Measurements from ENCODE around the gene DNAAF1.

The DNAAF1 gene

DNA sequence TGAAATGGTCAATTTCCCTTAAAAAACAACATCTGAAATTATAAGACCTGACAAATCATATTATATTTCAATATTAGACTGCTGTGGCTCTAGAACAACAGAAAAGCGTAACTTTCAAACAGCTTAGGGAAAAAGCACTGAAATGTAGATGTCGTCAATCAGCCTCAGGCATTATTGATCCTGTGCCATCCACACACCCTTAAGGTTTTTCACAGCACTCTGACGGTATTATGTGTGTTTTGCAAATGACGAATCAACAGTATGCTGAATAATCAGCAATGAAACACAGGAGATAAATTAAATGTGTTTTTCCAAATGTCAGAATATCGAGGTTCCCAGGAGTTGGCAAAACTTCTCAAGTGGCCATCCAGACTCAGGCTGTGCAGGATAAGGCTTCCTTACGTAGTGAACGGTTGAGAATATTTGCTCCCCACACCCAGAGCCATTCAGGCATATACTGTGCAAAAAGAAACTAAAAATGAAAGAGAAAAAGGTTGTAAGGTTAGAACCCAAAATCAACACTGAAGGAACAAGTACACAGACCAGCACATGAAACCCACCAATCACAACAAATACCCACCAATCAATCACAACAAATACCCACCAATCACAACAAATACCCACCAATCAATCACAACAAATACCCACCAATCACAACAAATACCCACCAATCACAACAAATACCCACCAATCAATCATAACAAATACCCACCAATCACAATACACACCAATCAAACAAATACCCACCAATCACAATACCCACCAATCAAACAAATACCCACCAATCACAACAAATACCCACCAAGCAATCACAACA is 20.6 kb upstream of the DNAAF1 start:
- DNase-seq = no peak

GRCh38 chr16:84131117-84131516 is 14.0 kb upstream of the DNAAF1 start:
- DNase-seq = no peak

- DNase-seq = no peak
Observed at GRCh38 chr16:84132527-84133285, 12.4 kb upstream of the DNAAF1 start.

- no peak for DNase-seq
Observed at GRCh38 chr16:84136331-84137125, 8.6 kb upstream of the DNAAF1 start.

DNA sequence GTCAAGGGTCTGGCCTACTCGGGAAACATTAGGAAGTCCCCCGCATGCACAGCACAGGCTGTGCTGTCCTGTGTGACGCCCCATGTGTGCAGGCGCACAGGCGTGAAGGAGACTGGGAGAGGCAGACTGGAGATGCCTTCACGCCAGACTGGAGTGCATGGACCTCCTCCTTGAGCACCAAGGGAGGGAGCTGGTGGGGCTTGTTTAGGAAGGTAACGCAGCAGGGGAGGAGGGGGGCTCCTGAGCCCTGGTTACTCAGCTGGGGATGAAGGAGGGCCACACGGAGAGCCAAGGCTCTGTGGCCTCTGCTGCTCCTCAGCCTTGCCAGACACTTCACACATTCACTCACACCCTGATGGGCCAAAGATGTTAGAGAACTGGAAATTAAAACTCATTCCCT is 7.8 kb upstream of the DNAAF1 start:
- no peak for DNase-seq

- no peak for DNase-seq
Observed at GRCh38 chr16:84137769-84138357, 7.2 kb upstream of the DNAAF1 start.

DNA sequence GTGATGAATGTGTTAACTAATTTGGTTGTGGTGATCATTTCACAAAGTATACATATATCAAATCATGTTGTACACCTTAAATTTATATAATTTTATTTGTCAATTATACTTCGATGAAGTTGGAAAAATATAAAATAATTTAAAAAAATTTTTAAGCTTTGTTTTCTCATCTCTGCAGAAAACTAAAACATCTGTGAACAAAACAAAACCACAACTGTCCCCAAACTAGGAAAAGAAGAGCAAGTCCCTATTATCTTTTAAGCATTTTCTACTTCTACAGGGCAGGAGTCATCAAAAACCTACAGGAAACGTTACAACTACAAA is 6.6 kb upstream of the DNAAF1 start:
- DNase-seq = no peak

- no peak for DNase-seq
Observed at GRCh38 chr16:84138824-84139627, 6.1 kb upstream of the DNAAF1 start.

GRCh38 chr16:84139628-84140258 is 5.4 kb upstream of the DNAAF1 start:
- no peak for DNase-seq

DNA sequence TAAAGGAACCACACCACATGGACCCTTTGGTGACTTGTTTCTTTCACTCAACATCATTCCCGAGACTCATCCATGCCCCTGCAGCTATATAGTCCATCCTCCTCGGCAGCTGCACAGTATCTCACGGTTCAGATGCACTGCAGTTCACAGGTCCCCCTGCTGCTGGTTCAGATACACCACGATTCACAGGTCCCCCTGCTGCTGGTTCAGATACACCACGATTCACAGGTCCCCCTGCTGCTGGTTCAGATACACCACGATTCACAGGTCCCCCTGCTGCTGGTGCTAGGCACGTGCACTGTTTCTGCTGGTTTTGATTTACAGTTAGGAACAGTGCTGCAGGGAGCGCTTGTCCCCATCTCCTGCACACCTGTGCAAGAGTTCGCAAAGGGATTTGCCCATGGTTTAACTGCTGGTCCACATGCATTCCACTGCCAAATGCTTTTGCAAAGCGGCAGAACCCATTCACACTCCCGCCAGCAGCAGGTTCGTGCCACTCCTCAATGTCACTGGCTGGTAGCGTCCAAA is 3.9 kb upstream of the DNAAF1 start:
- no peak for DNase-seq

DNA sequence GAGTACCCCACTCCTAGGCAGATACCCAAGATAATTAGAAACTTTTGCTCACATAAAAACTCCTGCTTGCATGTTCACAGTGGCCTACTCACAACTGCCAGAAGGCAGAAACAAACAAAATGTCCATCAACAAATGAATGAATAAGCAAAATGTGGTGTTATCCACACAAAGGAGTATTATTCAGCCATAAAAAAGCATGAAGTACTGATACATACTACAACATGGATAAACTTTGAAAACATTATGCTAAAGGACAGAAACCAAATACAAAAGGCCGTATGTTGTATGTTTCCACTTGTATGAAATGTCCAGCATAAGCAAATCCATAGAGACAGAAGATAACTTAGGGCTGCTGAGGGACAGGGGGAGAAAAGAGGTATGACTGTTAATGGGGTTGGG is 2.0 kb upstream of the DNAAF1 start:
- DNase-seq = no peak

DNA sequence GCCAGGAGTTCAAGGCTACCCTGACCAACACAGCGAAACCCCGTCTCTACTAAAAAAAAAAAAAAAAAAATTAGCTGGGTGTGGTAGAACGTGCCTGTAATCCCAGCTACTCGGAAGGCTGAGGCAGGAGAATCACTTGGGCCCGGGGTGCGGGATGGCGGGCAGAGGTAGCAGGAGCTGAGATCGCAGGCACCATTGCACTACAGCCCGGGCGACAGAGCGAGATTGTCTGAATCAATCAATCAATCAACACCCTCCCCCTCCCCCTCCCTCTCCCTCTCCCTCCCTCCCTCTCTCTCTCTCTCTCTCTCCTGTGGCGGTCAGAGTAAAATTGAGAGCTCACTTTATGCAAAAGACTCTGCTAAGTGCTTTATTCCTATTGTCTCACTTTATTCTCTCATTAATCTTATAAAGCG is 1.3 kb upstream of the DNAAF1 start:
- DNase-seq = no peak

GRCh38 chr16:84144209-84144858 is 774 bp upstream of the DNAAF1 start:
- no peak for DNase-seq

GRCh38 chr16:84150926-84151325 is 5.8 kb downstream of the DNAAF1 start:
- no peak for DNase-seq

DNA sequence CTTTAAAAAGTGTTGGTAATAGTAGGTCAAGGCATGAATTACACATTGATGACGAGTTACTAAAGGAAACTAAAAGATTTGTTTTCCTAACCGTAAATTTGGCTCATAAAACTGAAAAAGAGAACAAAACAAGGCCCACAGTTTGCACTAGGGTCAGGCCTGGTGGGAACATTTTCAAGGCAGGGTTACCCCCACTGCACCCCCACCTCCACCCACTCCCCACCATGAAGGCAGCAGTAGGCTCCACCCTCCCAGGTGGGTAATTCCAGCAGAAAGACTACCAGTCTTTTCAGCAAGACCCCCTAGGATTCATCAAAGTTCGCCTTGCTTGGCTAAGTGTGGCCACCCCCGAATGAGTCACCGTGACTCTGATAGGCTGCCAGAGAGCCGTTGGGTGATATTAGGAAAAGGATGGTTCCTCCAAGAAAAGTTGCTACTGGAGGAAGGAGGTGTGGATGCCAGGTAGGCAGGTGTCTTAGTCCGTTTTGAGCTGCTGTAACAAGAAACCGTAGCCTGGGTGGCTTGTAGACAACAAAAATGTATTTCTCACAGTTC is 8.6 kb downstream of the DNAAF1 start:
- DNase-seq = no peak

DNA sequence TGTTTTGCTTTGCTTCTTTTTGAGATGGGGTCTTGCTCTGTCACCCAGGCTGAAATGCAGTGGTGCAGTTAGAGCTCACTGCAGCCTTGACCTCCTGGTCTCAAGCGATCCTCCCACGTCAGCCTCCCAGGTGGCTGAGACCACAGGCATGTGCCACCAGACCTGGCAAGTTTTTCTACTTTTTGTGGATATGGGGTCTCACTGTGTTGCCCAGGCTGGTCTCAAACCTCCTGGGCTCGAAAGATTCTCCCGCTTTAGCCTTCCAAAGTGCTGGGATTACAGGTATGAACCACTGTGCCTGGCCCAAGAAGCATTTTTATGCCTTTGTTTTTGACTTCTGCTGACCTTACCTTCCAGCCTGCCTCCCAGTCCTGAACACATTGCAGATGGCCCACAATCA is 10.1 kb downstream of the DNAAF1 start:
- no peak for DNase-seq

- no peak for DNase-seq
Observed at GRCh38 chr16:84155771-84156170, 10.7 kb downstream of the DNAAF1 start.

DNA sequence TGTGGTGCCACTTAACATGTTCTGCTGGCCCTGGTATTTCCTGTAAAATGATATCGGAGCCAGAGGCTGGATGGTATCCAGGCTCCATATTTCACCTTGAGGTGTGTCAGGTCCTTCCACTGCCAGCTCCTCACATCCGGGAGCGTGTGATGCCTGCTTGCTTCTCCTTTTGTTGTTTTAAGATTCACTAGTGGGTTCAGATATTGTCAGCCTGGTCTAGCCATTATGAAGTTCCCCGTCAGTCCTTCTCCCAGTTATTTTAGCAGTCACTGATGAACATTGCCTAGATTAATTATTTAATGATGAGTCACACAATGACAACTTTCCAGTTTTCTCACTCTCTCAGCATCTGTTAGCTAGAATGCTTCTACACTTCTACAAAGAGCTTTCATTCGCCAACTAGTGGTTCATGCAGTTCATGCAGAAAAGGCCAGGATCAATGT is 11.3 kb downstream of the DNAAF1 start:
- DNase-seq = no peak

- DNase-seq = no peak
Observed at GRCh38 chr16:84159007-84159406, 13.9 kb downstream of the DNAAF1 start.

GRCh38 chr16:84159800-84160199 is 14.7 kb downstream of the DNAAF1 start:
- DNase-seq = no peak

DNA sequence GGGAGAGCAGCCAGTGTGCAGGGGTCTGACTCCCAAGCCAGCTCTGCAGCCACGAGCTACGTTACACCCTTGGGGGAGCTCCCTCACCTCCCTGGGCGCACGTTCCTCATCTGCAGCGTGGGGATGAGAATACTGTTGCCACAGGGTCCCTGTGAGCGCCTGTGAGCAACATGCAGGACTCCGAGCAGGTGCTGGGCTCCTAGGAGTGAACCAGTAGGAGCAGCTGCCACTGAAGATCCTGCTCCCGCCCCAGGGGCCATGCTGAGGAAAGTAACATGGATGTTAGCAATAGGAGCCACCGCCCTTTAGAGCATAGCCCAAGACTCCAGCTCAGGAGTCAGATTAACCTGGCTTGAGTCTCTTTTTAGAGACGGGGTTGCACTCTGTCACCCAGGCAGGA is 15.9 kb downstream of the DNAAF1 start:
- DNase-seq = no peak

All from NCI-H526 treated with DMSO at 0.1 percent for 48 hours (cell line).